Smooth muscle cell (in vitro differentiated cells): ENCODE measurements around the gene EPOP. TPM values are rescaled to one million over a fixed set of nuclear protein-coding genes. Genes with fewer than 3 reads are reported as not detected.

Experiments
- DNase-seq: peaks from one replicate; lab custom pipeline; 2025; ENCODE audit not compliant: unreplicated experiment; lab: John Stamatoyannopoulos, UW
- H2AFZ ChIP-seq: fragments of 200-600 bp; sonication (generic); 2 replicates; pipeline ENCODE4 v1.6.0; 2016; ENCODE audit warnings: antibody characterized with exemption, low read depth, mild to moderate bottlenecking
- H3F3A ChIP-seq: fragments of 200-600 bp; sonication (generic); 2 replicates; pipeline ENCODE4 v1.6.0; 2017; ENCODE audit warnings: antibody characterized with exemption, low read depth
- H3K27ac ChIP-seq: fragments of 200-600 bp; sonication (generic); 2 replicates; pipeline ENCODE4 v1.5.1; 2016; ENCODE audit warnings: low read depth, mild to moderate bottlenecking
- H3K27me3 ChIP-seq: fragments of 200-600 bp; sonication (generic); 2 replicates; pipeline ENCODE4 v1.6.1; 2016; ENCODE audit warnings: low read depth, mild to moderate bottlenecking
- H3K36me3 ChIP-seq: fragments of 200-600 bp; sonication (generic); 2 replicates; pipeline ENCODE4 v1.5.1; 2016; ENCODE audit warnings: low read depth
- H3K4me1 ChIP-seq: fragments of 200-600 bp; sonication (generic); 2 replicates; pipeline ENCODE4 v1.5.1; 2016; ENCODE audit warnings: low read depth
- H3K4me2 ChIP-seq: fragments of 200-600 bp; sonication (generic); 2 replicates; pipeline ENCODE4 v1.6.0; 2016; ENCODE audit warnings: mild to moderate bottlenecking
- H3K4me3 ChIP-seq: fragments of 200-600 bp; sonication (generic); 2 replicates; pipeline ENCODE4 v1.5.1; 2016; ENCODE audit warnings: mild to moderate bottlenecking
- H3K79me2 ChIP-seq: fragments of 200-600 bp; sonication (generic); 2 replicates; pipeline ENCODE4 v1.6.0; 2016; ENCODE audit warnings: low read depth, mild to moderate bottlenecking
- H3K9ac ChIP-seq: fragments of 200-600 bp; sonication (generic); 2 replicates; pipeline ENCODE4 v1.6.0; 2016; ENCODE audit warnings: low read depth
- H3K9me3 ChIP-seq: fragments of 200-600 bp; sonication (generic); replicated peaks from 2 replicates; pipeline ENCODE4 v1.5.1; 2016; ENCODE audit warnings: low read depth
- H4K20me1 ChIP-seq: fragments of 200-600 bp; sonication (generic); 2 replicates; pipeline ENCODE4 v1.6.0; 2016; ENCODE audit warnings: low read depth
- WGBS: methylation state at CpG from one replicate; pipeline ENCODE4 v1.1.7; 2016; ENCODE audit warnings: low lambda C conversion rate; 5-methylcytosine and 5-hydroxymethylcytosine counted together
- polyA plus RNA-seq: library from polyadenylated mRNA; unstranded; fragments of >200 nt; fragmentation: Nextera tagmentation; extraction: Ambion mirVana; gene quantifications from 2 replicates; pipeline ENCODE4 v1.2.1, GENCODE V29; 2016
- total RNA-seq: library from RNA; depleted of rRNA; stranded (reverse); fragments of >200 nt; gene quantifications from 2 replicates; pipeline ENCODE4 v1.2.3, GENCODE V29; 2014
- TF ChIP-seq, protein P1 (sequence below): fragments of 200-600 bp; sonication (generic); IDR thresholded peaks from 2 replicates; pipeline ENCODE4 v1.5.1; 2017; ENCODE audit warnings: borderline replicate concordance, mild to moderate bottlenecking, antibody characterized with exemption; ENCODE audit not compliant: insufficient read depth, poor library complexity, severe bottlenecking

EPOP gene
- total and polyA plus RNA-seq, 2 experiments from 2014 or later = 0.40 to 0.85 TPM

DNA sequence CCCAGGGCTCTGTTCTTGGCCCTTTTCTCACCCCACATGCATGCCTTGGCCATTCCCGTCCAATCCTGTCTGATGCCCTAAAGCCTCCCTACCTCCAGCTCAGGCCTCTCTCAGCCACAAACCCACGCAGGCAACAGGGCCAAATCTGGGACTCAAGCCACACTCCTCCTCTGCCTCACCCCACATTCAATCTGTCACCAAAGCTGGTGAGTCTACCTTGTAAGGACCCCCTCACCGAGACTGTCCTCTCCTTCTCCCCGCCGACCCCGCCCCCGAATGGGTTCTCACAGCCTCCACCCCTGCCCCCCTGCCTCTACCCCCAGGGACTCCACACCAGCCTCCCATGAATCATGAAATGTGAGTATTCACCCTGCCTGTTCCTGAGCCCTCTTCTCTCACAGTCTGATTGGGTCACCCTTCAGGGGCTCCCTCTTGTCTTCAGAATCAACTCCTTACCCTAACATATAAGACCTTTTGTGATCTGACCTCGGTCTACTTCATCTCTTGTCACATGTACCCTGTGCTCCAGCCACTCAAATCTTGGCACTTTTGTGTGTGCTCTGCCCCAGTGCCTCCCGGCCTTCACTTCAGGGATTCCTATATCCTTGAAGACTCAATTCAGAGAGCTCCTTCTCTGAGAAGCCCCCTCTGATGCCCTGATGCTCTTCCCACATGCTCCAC, 10.7 kb downstream of the EPOP start:
- H2AFZ ChIP-seq = no peak overlapping the region
- no peaks in the 10 kb centered on the region for H3K79me2 ChIP-seq
- H3K27me3 ChIP-seq = peaks cover 15% of the 10 kb centered on the region
- H3F3A ChIP-seq = no peaks in the 10 kb centered on the region
- no peaks in the 10 kb centered on the region for H3K4me1 ChIP-seq
- no peak overlapping the region for H3K4me3 ChIP-seq
- WGBS = 86% methylated on average over 9 of the region's 9 CpGs
- H3K4me2 ChIP-seq = no peak overlapping the region
- no peak overlapping the region for H3K27ac ChIP-seq
- DNase-seq = no peak
- H3K36me3 ChIP-seq = no peaks in the 10 kb centered on the region
- TF ChIP-seq, protein P1, sequence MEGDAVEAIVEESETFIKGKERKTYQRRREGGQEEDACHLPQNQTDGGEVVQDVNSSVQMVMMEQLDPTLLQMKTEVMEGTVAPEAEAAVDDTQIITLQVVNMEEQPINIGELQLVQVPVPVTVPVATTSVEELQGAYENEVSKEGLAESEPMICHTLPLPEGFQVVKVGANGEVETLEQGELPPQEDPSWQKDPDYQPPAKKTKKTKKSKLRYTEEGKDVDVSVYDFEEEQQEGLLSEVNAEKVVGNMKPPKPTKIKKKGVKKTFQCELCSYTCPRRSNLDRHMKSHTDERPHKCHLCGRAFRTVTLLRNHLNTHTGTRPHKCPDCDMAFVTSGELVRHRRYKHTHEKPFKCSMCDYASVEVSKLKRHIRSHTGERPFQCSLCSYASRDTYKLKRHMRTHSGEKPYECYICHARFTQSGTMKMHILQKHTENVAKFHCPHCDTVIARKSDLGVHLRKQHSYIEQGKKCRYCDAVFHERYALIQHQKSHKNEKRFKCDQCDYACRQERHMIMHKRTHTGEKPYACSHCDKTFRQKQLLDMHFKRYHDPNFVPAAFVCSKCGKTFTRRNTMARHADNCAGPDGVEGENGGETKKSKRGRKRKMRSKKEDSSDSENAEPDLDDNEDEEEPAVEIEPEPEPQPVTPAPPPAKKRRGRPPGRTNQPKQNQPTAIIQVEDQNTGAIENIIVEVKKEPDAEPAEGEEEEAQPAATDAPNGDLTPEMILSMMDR = no peak
- no peaks in the 10 kb centered on the region for H4K20me1 ChIP-seq
- H3K9ac ChIP-seq = no peak overlapping the region
- H3K9me3 ChIP-seq = no peaks in the 10 kb centered on the region

DNA sequence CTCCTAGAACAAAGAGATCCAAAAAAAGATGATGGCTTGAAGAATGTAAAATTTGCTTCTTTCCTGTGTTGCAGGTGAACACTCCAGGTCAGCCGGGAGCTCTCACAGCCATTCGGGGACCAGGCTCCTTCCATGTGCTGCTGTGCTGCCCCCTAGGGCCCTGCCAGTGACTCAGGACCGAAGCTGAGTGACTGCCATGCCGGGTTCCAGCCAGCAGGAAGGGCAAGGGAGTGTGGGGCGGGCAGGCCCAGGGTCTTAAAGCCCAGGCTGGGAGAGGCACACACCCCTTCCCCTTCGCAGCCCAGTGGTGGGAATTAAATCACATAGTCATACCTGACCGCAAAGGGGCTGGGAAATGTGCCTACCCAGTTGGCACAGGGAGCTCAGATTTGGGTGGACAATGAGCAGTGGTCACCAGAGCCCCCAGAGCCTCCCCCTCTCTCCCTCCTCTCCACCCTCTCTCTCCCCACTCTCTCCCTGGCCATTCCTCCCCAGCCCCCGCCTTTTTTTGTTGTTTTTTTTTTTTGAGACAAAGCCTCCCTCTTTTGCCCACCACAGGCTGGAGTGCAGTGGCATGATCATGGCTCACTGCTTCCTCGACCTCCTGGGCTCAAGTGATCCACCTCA, 11.5 kb downstream of the EPOP start:
- no peaks in the 10 kb centered on the region for H3K4me1 ChIP-seq
- TF ChIP-seq, protein P1 = peak; percentile 53
- H3K4me2 ChIP-seq = no peak overlapping the region
- H3K4me3 ChIP-seq = no peak overlapping the region
- no peaks in the 10 kb centered on the region for H3K79me2 ChIP-seq
- no peak for DNase-seq
- no peak overlapping the region for H3K9ac ChIP-seq
- no peaks in the 10 kb centered on the region for H4K20me1 ChIP-seq
- H3K27me3 ChIP-seq = peaks cover 6% of the 10 kb centered on the region
- no peak overlapping the region for H3K27ac ChIP-seq
- H3K9me3 ChIP-seq = no peaks in the 10 kb centered on the region
- H3F3A ChIP-seq = no peaks in the 10 kb centered on the region
- H3K36me3 ChIP-seq = no peaks in the 10 kb centered on the region
- H2AFZ ChIP-seq = no peak overlapping the region
- 19% methylated on average over 8 of the region's 9 CpGs for WGBS

DNA sequence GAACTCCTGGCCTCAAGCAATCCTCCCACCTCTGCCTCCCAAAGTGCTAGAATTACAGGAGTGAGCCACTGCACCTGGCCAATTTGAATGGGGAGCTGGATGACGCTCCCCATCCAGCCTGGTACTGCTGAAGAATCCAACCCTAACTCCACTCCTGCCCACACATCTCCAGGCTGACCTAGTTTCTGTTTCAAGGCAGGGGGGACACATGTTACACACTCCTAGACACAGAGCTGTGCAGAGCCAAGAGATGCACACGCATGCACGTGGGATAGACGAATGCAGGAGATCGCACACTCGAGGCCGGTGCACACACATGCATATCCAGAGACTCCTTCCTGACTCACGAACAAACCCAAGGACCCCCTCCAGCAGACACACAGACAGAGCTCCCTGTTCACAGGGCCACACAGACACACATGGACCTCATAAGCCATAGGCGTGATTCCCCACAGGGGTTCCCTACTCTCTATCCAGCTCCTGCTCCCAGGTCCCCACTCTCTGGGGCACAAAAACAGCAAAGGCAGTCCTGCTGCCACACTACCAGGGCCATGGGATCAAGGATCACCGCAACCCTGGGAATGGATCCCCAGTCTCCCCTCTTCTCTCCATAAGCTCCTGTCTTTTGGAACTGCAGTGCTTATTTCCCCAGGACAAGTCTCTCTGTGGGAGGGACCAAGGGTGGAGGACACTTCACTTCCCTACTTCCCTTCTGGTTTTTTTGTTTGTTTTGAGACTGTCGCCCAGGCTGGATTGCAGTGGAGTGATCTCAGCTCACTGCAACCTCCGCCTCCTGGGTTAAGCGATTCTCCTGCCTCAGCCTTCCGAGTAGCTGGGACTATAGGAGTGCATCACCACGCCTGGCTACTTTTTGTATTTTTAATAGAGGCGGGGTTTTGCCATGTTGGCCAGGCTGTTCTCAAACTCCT, 14.4 kb downstream of the EPOP start:
- DNase-seq = no peak
- WGBS = 74% methylated on average over 16 of the region's 16 CpGs

More for the DNA sequence above, 14.4 kb downstream of the EPOP start:
- Histone ChIP-seq H3K36me3 (no peaks in the 10 kb centered on the region), H2AFZ (no peak overlapping the region), H3K4me1 (peaks cover 7% of the 10 kb centered on the region), H3K4me3 (no peak overlapping the region), H3K79me2 (no peaks in the 10 kb centered on the region), H3K27me3 (no peaks in the 10 kb centered on the region), H4K20me1 (no peaks in the 10 kb centered on the region), H3F3A (no peaks in the 10 kb centered on the region), H3K27ac (no peak overlapping the region), H3K9me3 (no peaks in the 10 kb centered on the region), H3K9ac (no peak overlapping the region), H3K4me2 (no peak overlapping the region)
- TF ChIP-seq, protein P1 = no peak
